ENCODE data around the gene CYP51A1. TPM values are rescaled to one million over a fixed set of nuclear protein-coding genes. Genes with fewer than 3 reads are reported as not detected.
A peak's percentile ranks its signal among the peaks of the same experiment; 100 is the strongest.
"Not testable (repeated sequence)": the region's sequence is repeated elsewhere in the genome, so short reads cannot be mapped to it uniquely, and the experiment has no call there.

The CYP51A1 gene
- total RNA-seq, 1 donor from 2014 or later = 129 TPM

GRCh38 chr7:92115821-92116220 is 18.5 kb downstream of the CYP51A1 start:
- no peaks in the 10 kb centered on the region for H3K4me1 ChIP-seq
- H3K27me3 ChIP-seq (ENCODE audit: low read depth) = no peaks in the 10 kb centered on the region
- intact Hi-C loops (cut with DNase I) = no loop called here
- ATAC-seq (no peak), DNase-seq (no peak)
- H3K27ac ChIP-seq = no peak overlapping the region
- no peaks in the 10 kb centered on the region for H3K9me3 ChIP-seq
- H3K36me3 ChIP-seq = peaks cover 59% of the 10 kb centered on the region
- no peak for TF ChIP-seq CTCF (IDR thresholded peaks at IDR 0.05)
- no peak overlapping the region for H3K4me3 ChIP-seq

GRCh38 chr7:92110857-92111256 is 23.4 kb downstream of the CYP51A1 start:
- ATAC-seq = no peak
- Histone ChIP-seq H3K27me3 (ENCODE audit: low read depth) (no peaks in the 10 kb centered on the region), H3K9me3 (no peaks in the 10 kb centered on the region), H3K27ac (no peak overlapping the region), H3K4me1 (no peaks in the 10 kb centered on the region), H3K4me3 (no peak overlapping the region), H3K36me3 (peaks cover 79% of the 10 kb centered on the region)
- intact Hi-C loops (cut with DNase I) = no loop called here
- DNase-seq = no peak
- TF ChIP-seq CTCF (IDR thresholded peaks at IDR 0.05) = no peak

DNA sequence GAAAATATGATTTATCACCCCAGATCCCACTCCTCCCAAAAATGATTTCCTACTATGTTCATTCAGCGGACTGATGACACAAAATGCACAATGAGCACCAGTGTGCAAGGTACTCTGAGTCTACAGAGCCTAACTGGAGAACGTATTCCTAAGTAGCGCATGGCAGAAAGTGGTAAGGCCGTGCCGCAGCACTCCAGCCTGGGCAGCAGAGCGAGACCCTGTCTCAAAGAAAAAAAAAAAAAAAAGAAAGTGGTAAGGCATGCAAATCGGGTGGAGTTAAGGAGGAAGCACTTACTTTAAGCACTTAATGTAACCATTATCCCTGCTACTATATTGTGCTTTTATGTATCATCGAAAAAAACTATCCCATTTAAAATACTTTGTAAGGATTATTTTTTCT is 25.5 kb downstream of the CYP51A1 start:
- no peak for DNase-seq
- Histone ChIP-seq H3K4me3 (no peak overlapping the region), H3K4me1 (no peaks in the 10 kb centered on the region), H3K27me3 (ENCODE audit: low read depth) (no peaks in the 10 kb centered on the region), H3K36me3 (peaks cover 80% of the 10 kb centered on the region), H3K27ac (no peak overlapping the region), H3K9me3 (no peaks in the 10 kb centered on the region)
- no peak for TF ChIP-seq CTCF (IDR thresholded peaks at IDR 0.05)
- intact Hi-C loops (cut with DNase I) = no loop called here
- no peak for ATAC-seq

- intact Hi-C loops (cut with DNase I); H3K27ac ChIP-seq; H3K4me3 ChIP-seq; H3K9me3 ChIP-seq; DNase-seq; H3K4me1 ChIP-seq; H3K27me3 ChIP-seq (ENCODE audit: low read depth); ATAC-seq: not testable (repeated sequence)
- peaks cover 97% of the 10 kb centered on the region for H3K36me3 ChIP-seq
Observed at GRCh38 chr7:92102862-92103261, 31.4 kb downstream of the CYP51A1 start.

- ATAC-seq (no peak), DNase-seq (no peak)
- H3K4me3 ChIP-seq = no peak overlapping the region
- H3K9me3 ChIP-seq = no peaks in the 10 kb centered on the region
- TF ChIP-seq CTCF (IDR thresholded peaks at IDR 0.05) = no peak
- peaks cover 98% of the 10 kb centered on the region for H3K36me3 ChIP-seq
- H3K27me3 ChIP-seq (ENCODE audit: low read depth) = no peaks in the 10 kb centered on the region
- intact Hi-C loops (cut with DNase I) = no loop called here
- H3K27ac ChIP-seq = no peak overlapping the region
- no peaks in the 10 kb centered on the region for H3K4me1 ChIP-seq
Observed at GRCh38 chr7:92100534-92100933, 33.7 kb downstream of the CYP51A1 start.

DNA sequence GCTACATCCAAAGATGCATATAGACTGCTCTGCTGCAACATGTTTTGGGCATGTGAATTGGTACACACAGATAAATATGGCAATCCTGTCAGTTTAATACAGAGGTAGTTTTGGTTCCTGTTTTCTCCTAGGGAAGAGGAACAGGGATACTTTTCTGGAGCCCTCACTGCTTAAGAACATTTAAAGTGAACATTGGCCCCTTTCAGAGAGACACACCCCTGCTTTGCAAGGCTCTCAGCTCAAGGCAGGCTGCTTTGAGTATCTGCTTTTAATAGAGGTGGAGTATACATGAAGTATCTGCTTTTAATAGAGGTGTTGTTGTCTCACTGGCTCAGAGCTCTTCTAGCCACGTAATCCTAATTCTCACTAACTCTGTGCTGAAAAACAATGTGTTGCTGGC is 38.9 kb downstream of the CYP51A1 start:
- DNase-seq = no peak

More for the DNA sequence above, 38.9 kb downstream of the CYP51A1 start:
- Histone ChIP-seq H3K4me3 (no peak overlapping the region), H3K9me3 (no peaks in the 10 kb centered on the region), H3K36me3 (peaks cover 90% of the 10 kb centered on the region), H3K27ac (no peak overlapping the region), H3K27me3 (ENCODE audit: low read depth) (no peaks in the 10 kb centered on the region), H3K4me1 (no peaks in the 10 kb centered on the region)
- intact Hi-C loops (cut with DNase I) = no loop called here
- TF ChIP-seq CTCF (IDR thresholded peaks at IDR 0.05) = no peak
- ATAC-seq = peak; percentile 80

Data from lower lobe of right lung (tissue), 2 donors.